Tibial nerve (tissue), 3 donors: Measurements from ENCODE around the gene FMN1.
A peak's percentile ranks its signal among the peaks of the same experiment; 100 is the strongest.

ENCODE experiments used
- CTCF ChIP-seq, 5 experiments: fragments of 200-600 bp in 3 of 5; fragments of 450-650 bp in 2 of 5; sonication (generic) in 3 of 5; IDR thresholded peaks; one replicate each; pipeline ENCODE4 v1.5.1; 2016 to 2019; ENCODE audit warnings: antibody characterized with exemption in 5 of 5, mild to moderate bottlenecking in 3 of 5, moderate library complexity in 2 of 5
- POLR2A ChIP-seq, 2 donors: fragments of 450-650 bp; IDR thresholded peaks; one replicate each; pipeline ENCODE4 v1.6.1; 2017; ENCODE audit warnings: antibody characterized with exemption in 2 of 2, mild to moderate bottlenecking in 2 of 2, moderate library complexity in 2 of 2

DNA sequence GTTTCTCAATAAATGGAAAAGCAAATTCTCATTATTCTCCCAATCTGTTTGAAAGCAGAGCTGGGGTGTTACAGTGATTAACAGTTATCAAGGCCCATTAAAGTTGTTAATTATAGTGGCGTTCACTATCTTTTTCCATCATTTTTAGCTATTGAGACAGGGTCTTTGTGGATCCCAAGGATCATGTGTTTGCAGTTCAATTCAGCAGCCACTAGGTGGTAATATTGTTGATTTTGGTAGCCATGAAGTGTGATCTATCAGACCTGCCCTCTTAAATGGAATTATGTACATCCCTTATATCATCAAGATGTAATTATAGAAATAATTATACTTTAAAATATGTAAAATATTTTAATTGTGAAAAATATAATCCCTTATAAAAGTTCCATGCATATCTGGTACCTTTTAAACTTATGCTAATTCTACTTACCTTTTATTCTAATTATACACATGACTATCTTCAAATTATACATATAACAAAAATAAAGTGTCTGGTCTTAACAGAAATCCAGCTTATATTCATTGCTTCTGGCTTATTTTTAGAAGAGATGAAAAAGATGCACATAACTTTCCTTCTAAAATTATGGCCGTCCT is 350.3 kb downstream of the FMN1 start:
- no peak for TF ChIP-seq POLR2A (IDR thresholded peaks at IDR 0.05)
- TF ChIP-seq CTCF (IDR thresholded peaks at IDR 0.05): peak in 3 of 5 experiments; percentile 38 to 52 (median 38)
